ENCODE measurements around the gene CRB1.

Gene CRB1

GRCh38 chr1:197330213-197330612 is 62.2 kb downstream of the CRB1 start:
- no peak overlapping the region for H3K27ac ChIP-seq (ENCODE audit: low read depth, low read length)
- TF ChIP-seq CTCF (IDR thresholded peaks at IDR 0.05; ENCODE audit: low read depth, low read length, poor library complexity, severe bottlenecking) (no peak), EZH2phosphoT487 (IDR thresholded peaks at IDR 0.05; ENCODE audit: borderline replicate concordance, low read length) (no peak)
- H3K4me2 ChIP-seq (ENCODE audit: low read length): no peak overlapping the region
- H3K9me2 ChIP-seq (replicated peaks; ENCODE audit: control insufficient read depth, low read length): no peaks in the 10 kb centered on the region
- H3K4me1 ChIP-seq (ENCODE audit: control insufficient read depth, low read length): no peaks in the 10 kb centered on the region
- no peaks in the 10 kb centered on the region for H3K27me3 ChIP-seq (ENCODE audit: control insufficient read depth, low read length)
- no peaks in the 10 kb centered on the region for H3K36me3 ChIP-seq (ENCODE audit: control insufficient read depth, low read length)
- H3K9me3 ChIP-seq (ENCODE audit: control insufficient read depth, insufficient read depth, low read length): no peaks in the 10 kb centered on the region
- no peak overlapping the region for H3K4me3 ChIP-seq (ENCODE audit: low read length)
- H4K20me1 ChIP-seq (ENCODE audit: control insufficient read depth, insufficient read depth, low read depth, low read length): no peaks in the 10 kb centered on the region
- no peaks in the 10 kb centered on the region for H3K79me2 ChIP-seq (ENCODE audit: control insufficient read depth, low read length)
- H3F3A ChIP-seq (ENCODE audit: control insufficient read depth, insufficient read depth): no peaks in the 10 kb centered on the region

- no peaks in the 10 kb centered on the region for H3K79me2 ChIP-seq (ENCODE audit: control insufficient read depth, low read length)
- H3K4me2 ChIP-seq (ENCODE audit: low read length): no peak overlapping the region
- no peaks in the 10 kb centered on the region for H3K9me2 ChIP-seq (replicated peaks; ENCODE audit: control insufficient read depth, low read length)
- no peak for TF ChIP-seq CTCF (IDR thresholded peaks at IDR 0.05; ENCODE audit: low read depth, low read length, poor library complexity, severe bottlenecking)
- TF ChIP-seq EZH2phosphoT487 (IDR thresholded peaks at IDR 0.05; ENCODE audit: borderline replicate concordance, low read length): no peak
- H4K20me1 ChIP-seq (ENCODE audit: control insufficient read depth, insufficient read depth, low read depth, low read length): no peaks in the 10 kb centered on the region
- no peaks in the 10 kb centered on the region for H3K4me1 ChIP-seq (ENCODE audit: control insufficient read depth, low read length)
- H3K36me3 ChIP-seq (ENCODE audit: control insufficient read depth, low read length): no peaks in the 10 kb centered on the region
- no peaks in the 10 kb centered on the region for H3F3A ChIP-seq (ENCODE audit: control insufficient read depth, insufficient read depth)
- H3K4me3 ChIP-seq (ENCODE audit: low read length): no peak overlapping the region
- H3K27ac ChIP-seq (ENCODE audit: low read depth, low read length): no peak overlapping the region
- no peaks in the 10 kb centered on the region for H3K9me3 ChIP-seq (ENCODE audit: control insufficient read depth, insufficient read depth, low read length)
- H3K27me3 ChIP-seq (ENCODE audit: control insufficient read depth, low read length): no peaks in the 10 kb centered on the region
Observed at GRCh38 chr1:197331565-197331964, 63.5 kb downstream of the CRB1 start.

- Histone ChIP-seq H3K4me1 (ENCODE audit: control insufficient read depth, low read length) (no peaks in the 10 kb centered on the region), H3K27ac (ENCODE audit: low read depth, low read length) (no peak overlapping the region), H3K36me3 (ENCODE audit: control insufficient read depth, low read length) (no peaks in the 10 kb centered on the region), H3K4me2 (ENCODE audit: low read length) (no peak overlapping the region), H3K4me3 (ENCODE audit: low read length) (no peak overlapping the region), H3K79me2 (ENCODE audit: control insufficient read depth, low read length) (no peaks in the 10 kb centered on the region), H3K9me2 (replicated peaks; ENCODE audit: control insufficient read depth, low read length) (no peaks in the 10 kb centered on the region), H3K27me3 (ENCODE audit: control insufficient read depth, low read length) (no peaks in the 10 kb centered on the region), H3K9me3 (ENCODE audit: control insufficient read depth, insufficient read depth, low read length) (no peaks in the 10 kb centered on the region), H4K20me1 (ENCODE audit: control insufficient read depth, insufficient read depth, low read depth, low read length) (no peaks in the 10 kb centered on the region), H3F3A (ENCODE audit: control insufficient read depth, insufficient read depth) (no peaks in the 10 kb centered on the region)
- TF ChIP-seq CTCF (IDR thresholded peaks at IDR 0.05; ENCODE audit: low read depth, low read length, poor library complexity, severe bottlenecking) (no peak), EZH2phosphoT487 (IDR thresholded peaks at IDR 0.05; ENCODE audit: borderline replicate concordance, low read length) (no peak)
Observed at GRCh38 chr1:197333041-197333440, 65.0 kb downstream of the CRB1 start.

GRCh38 chr1:197336571-197336970 is 68.5 kb downstream of the CRB1 start:
- Histone ChIP-seq H3K4me3 (ENCODE audit: low read length) (no peak overlapping the region), H3K4me2 (ENCODE audit: low read length) (no peak overlapping the region), H3K27me3 (ENCODE audit: control insufficient read depth, low read length) (no peaks in the 10 kb centered on the region), H3K79me2 (ENCODE audit: control insufficient read depth, low read length) (no peaks in the 10 kb centered on the region), H3K36me3 (ENCODE audit: control insufficient read depth, low read length) (no peaks in the 10 kb centered on the region), H3K9me3 (ENCODE audit: control insufficient read depth, insufficient read depth, low read length) (no peaks in the 10 kb centered on the region), H3K9me2 (replicated peaks; ENCODE audit: control insufficient read depth, low read length) (no peaks in the 10 kb centered on the region), H3F3A (ENCODE audit: control insufficient read depth, insufficient read depth) (no peaks in the 10 kb centered on the region), H3K27ac (ENCODE audit: low read depth, low read length) (no peak overlapping the region), H3K4me1 (ENCODE audit: control insufficient read depth, low read length) (no peaks in the 10 kb centered on the region), H4K20me1 (ENCODE audit: control insufficient read depth, insufficient read depth, low read depth, low read length) (no peaks in the 10 kb centered on the region)
- no peak for TF ChIP-seq CTCF (IDR thresholded peaks at IDR 0.05; ENCODE audit: low read depth, low read length, poor library complexity, severe bottlenecking)
- no peak for TF ChIP-seq EZH2phosphoT487 (IDR thresholded peaks at IDR 0.05; ENCODE audit: borderline replicate concordance, low read length)

All from DOHH2 (cell line).